PC-3 (cell line): ENCODE measurements around the gene LNX1. TPM values are rescaled to one million over a fixed set of nuclear protein-coding genes. Genes with fewer than 3 reads are reported as not detected.

Experiments used
- ATAC-seq: fragments of 200-7000 bp; cut with Tn5 transposase; 2 replicates; pipeline ENCODE4 v1.9.1; 2020; ENCODE audit warnings: mild to moderate bottlenecking, moderate library complexity
- BruUV-seq: library from RNA; stranded (reverse); fragments of 400-500 nt; replicated peaks from 2 replicates; lab custom pipeline; 2021; lab: Mats Ljungman, UMichigan
- CTCF ChIA-PET: fragments of 300-600 bp; sonication (Branson Sonifier 250); formaldehyde crosslinking; loops from one replicate; lab custom pipeline; 2022; ENCODE audit warnings: antibody characterized with exemption; lab: Charles Lee
- POLR2A ChIA-PET: fragments of 300-600 bp; sonication (Branson Sonifier 250); formaldehyde crosslinking; loops from one replicate; lab custom pipeline; 2022; ENCODE audit warnings: antibody characterized with exemption; ENCODE audit not compliant: unreplicated experiment; lab: Charles Lee
- DNase-seq: peaks from one replicate; pipeline ENCODE4 v3.0.0-alpha.2; 2015
- H2AFZ ChIP-seq: fragments of 300-600 bp; sonication (generic); 2 replicates; pipeline ENCODE4 v1.6.0; 2016; ENCODE audit warnings: antibody characterized with exemption, low read length
- H3F3A ChIP-seq: fragments of 300-600 bp; sonication (generic); one replicate; pipeline ENCODE4 v1.6.0; 2017; ENCODE audit warnings: antibody characterized with exemption, low read length, control low read depth, mild to moderate bottlenecking; ENCODE audit not compliant: unreplicated experiment
- H3K27ac ChIP-seq: fragments of 300-600 bp; sonication (generic); 2 replicates; pipeline ENCODE4 v1.5.1; 2016; ENCODE audit warnings: mild to moderate bottlenecking, low read length
- H3K27me3 ChIP-seq: fragments of 300-600 bp; sonication (generic); 2 replicates; pipeline ENCODE4 v1.6.1; 2016; ENCODE audit warnings: low read length, mixed read lengths
- H3K36me3 ChIP-seq: fragments of 300-600 bp; sonication (generic); 2 replicates; pipeline ENCODE4 v1.6.1; 2016; ENCODE audit warnings: low read depth, mixed run types, low read length, mixed read lengths
- H3K4me1 ChIP-seq: fragments of 300-600 bp; sonication (generic); 2 replicates; pipeline ENCODE4 v1.5.1; 2016; ENCODE audit warnings: low read length; ENCODE audit not compliant: insufficient read depth
- H3K4me2 ChIP-seq: fragments of 300-600 bp; sonication (generic); 2 replicates; pipeline ENCODE4 v1.6.0; 2016; ENCODE audit warnings: low read length
- H3K4me3 ChIP-seq: fragments of 300-600 bp; sonication (generic); 2 replicates; pipeline ENCODE4 v1.5.1; 2016; ENCODE audit warnings: mild to moderate bottlenecking, low read length, mixed read lengths
- H3K79me2 ChIP-seq: fragments of 300-600 bp; sonication (generic); 2 replicates; pipeline ENCODE4 v1.6.1; 2017; ENCODE audit warnings: low read length, mixed read lengths
- H3K9ac ChIP-seq: fragments of 300-600 bp; sonication (generic); 2 replicates; pipeline ENCODE4 v1.6.0; 2016; ENCODE audit warnings: mild to moderate bottlenecking, low read length
- H3K9me2 ChIP-seq: fragments of 300-600 bp; sonication (generic); replicated peaks from 2 replicates; pipeline ENCODE4 v1.6.1; 2016; ENCODE audit warnings: mixed run types, low read length, mixed read lengths
- H3K9me3 ChIP-seq: fragments of 300-600 bp; sonication (generic); 2 replicates; pipeline ENCODE4 v1.6.1; 2016; ENCODE audit warnings: low read length, mixed read lengths
- H4K20me1 ChIP-seq: fragments of 300-600 bp; sonication (generic); 2 replicates; pipeline ENCODE4 v1.6.1; 2016; ENCODE audit warnings: low read length, mixed read lengths
- EZH2 ChIP-seq: fragments of 300-600 bp; sonication (generic); IDR thresholded peaks from one replicate; pipeline ENCODE4 v1.6.1; 2017; ENCODE audit warnings: antibody characterized with exemption, mild to moderate bottlenecking, low read length; ENCODE audit not compliant: unreplicated experiment
- EZH2phosphoT487 ChIP-seq: fragments of 300-600 bp; sonication (generic); IDR thresholded peaks from 2 replicates; pipeline ENCODE4 v1.6.1; 2018; ENCODE audit warnings: mild to moderate bottlenecking, antibody characterized with exemption, low read length, borderline replicate concordance
- intact Hi-C: fragments of 100-400 bp; cut with micrococcal nuclease; formaldehyde crosslinking; loops from 2 replicates; pipeline ENCODE4 v1.9.0; 2023
- total RNA-seq: library from RNA; depleted of rRNA; stranded (reverse); fragments of >200 nt; gene quantifications from 2 replicates; pipeline ENCODE4 v1.2.3, GENCODE V29; 2014
- TF ChIP-seq, protein P1 (sequence below): fragments of 300-600 bp; sonication (generic); conservative IDR thresholded peaks from 2 replicates; pipeline ENCODE4 v1.5.1; 2017; ENCODE audit warnings: antibody characterized with exemption, low read depth, mild to moderate bottlenecking, low read length

LNX1 gene
- total RNA-seq, 1 experiment from 2014 or later, result 2.8 TPM

DNA sequence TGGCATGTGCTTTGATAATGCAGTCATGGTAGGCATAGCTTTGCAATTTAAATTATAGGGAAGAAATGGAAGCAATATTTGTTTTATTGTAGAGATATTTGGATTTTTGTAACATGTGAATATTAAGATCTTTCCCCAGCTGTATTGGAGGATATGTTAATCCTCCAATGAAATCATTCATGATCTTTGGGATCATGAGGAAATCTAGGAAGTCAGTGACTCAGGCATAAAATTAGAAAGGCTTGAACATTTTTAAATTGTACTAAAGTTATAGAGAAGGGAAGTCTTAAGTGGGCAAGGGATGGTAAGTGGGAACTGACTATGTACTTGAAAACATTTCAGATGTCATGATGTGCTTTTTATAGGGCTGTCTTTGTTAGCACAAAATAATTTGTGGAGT is 167.0 kb downstream of the LNX1 start:
- intact Hi-C loops, result no loop called here
- ChIA-PET CTCF (no interaction called here), POLR2A (no interaction called here)
- Histone ChIP-seq H3F3A (no peaks in the 10 kb centered on the region), H3K9me3 (no peaks in the 10 kb centered on the region), H3K4me3 (no peak overlapping the region), H3K27ac (no peak overlapping the region), H4K20me1 (no peaks in the 10 kb centered on the region), H3K36me3 (peaks cover 27% of the 10 kb centered on the region), H3K79me2 (no peaks in the 10 kb centered on the region), H3K4me1 (no peaks in the 10 kb centered on the region), H3K9me2 (no peaks in the 10 kb centered on the region), H2AFZ (no peak overlapping the region), H3K4me2 (no peak overlapping the region), H3K9ac (no peak overlapping the region), H3K27me3 (no peaks in the 10 kb centered on the region)
- TF ChIP-seq EZH2, result no peak
- TF ChIP-seq EZH2phosphoT487, result no peak
- TF ChIP-seq, protein P1, sequence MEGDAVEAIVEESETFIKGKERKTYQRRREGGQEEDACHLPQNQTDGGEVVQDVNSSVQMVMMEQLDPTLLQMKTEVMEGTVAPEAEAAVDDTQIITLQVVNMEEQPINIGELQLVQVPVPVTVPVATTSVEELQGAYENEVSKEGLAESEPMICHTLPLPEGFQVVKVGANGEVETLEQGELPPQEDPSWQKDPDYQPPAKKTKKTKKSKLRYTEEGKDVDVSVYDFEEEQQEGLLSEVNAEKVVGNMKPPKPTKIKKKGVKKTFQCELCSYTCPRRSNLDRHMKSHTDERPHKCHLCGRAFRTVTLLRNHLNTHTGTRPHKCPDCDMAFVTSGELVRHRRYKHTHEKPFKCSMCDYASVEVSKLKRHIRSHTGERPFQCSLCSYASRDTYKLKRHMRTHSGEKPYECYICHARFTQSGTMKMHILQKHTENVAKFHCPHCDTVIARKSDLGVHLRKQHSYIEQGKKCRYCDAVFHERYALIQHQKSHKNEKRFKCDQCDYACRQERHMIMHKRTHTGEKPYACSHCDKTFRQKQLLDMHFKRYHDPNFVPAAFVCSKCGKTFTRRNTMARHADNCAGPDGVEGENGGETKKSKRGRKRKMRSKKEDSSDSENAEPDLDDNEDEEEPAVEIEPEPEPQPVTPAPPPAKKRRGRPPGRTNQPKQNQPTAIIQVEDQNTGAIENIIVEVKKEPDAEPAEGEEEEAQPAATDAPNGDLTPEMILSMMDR, result no peak
- no peak for DNase-seq
- ATAC-seq, result no peak
- no TSS peak for BruUV-seq

DNA sequence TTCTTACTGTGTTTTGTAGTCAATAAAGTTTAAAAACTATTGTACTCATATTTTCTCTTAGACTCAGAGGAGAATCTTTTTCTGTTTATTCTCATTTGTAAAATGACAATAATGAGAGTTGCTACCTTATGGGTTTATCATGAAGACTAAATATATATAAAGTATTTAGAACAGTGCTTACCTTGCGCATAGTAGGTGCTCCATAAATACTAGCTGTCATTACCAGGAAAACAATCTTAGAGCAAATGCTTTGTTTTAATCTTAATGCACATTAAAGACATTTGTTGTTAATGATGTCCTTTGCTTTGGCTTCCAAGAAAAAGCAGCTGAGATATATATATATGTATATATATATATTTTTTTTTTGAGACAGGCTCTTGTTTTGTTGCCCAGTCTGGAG is 168.9 kb downstream of the LNX1 start:
- H2AFZ ChIP-seq, result no peak overlapping the region
- ATAC-seq (no peak), DNase-seq (no peak)
- no peaks in the 10 kb centered on the region for H3K27me3 ChIP-seq
- H3K9me2 ChIP-seq, result no peaks in the 10 kb centered on the region
- no peak for TF ChIP-seq EZH2phosphoT487
- H3K4me1 ChIP-seq, result no peaks in the 10 kb centered on the region
- no peaks in the 10 kb centered on the region for H3F3A ChIP-seq
- no TSS peak for BruUV-seq
- ChIA-PET POLR2A (no interaction called here), CTCF (no interaction called here)
- H3K9me3 ChIP-seq, result no peaks in the 10 kb centered on the region
- no peaks in the 10 kb centered on the region for H4K20me1 ChIP-seq
- H3K9ac ChIP-seq, result no peak overlapping the region
- H3K36me3 ChIP-seq, result peaks cover 12% of the 10 kb centered on the region; the same call in 1 of the 2 replicates
- intact Hi-C loops, result no loop called here
- H3K27ac ChIP-seq, result no peak overlapping the region
- no peaks in the 10 kb centered on the region for H3K79me2 ChIP-seq
- no peak overlapping the region for H3K4me3 ChIP-seq
- H3K4me2 ChIP-seq, result no peak overlapping the region

DNA sequence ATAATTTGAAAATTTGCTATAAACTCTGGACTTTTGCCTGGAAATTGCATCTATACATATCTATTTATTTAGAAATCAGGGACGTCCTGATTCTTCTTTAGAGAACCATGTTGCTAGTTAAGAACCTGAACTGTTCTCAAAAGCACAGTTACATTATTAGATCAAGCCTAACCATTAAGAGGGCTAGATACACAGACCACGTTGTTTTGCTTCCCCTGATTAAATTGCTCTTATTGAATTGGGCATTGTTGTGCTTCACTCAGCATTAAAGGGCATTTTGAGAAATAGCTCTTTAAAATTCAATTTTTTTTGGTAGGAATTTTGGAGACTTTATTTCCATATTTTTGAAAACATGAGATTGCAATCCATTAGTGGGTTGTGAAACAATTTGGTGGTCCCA is 169.5 kb downstream of the LNX1 start:
- ChIA-PET CTCF (no interaction called here), POLR2A (no interaction called here)
- no peaks in the 10 kb centered on the region for H3K4me1 ChIP-seq
- no peak for ATAC-seq
- intact Hi-C loops, result no loop called here
- H3K79me2 ChIP-seq, result no peaks in the 10 kb centered on the region
- BruUV-seq, result no TSS peak
- no peak overlapping the region for H3K9ac ChIP-seq
- no peak overlapping the region for H3K27ac ChIP-seq
- DNase-seq, result no peak
- H3K9me3 ChIP-seq, result no peaks in the 10 kb centered on the region
- no peaks in the 10 kb centered on the region for H3K27me3 ChIP-seq
- no peak overlapping the region for H2AFZ ChIP-seq
- no peaks in the 10 kb centered on the region for H3K9me2 ChIP-seq
- peaks cover 6% of the 10 kb centered on the region; the same call in 1 of the 2 replicates for H3K36me3 ChIP-seq
- no peak overlapping the region for H3K4me3 ChIP-seq
- no peaks in the 10 kb centered on the region for H3F3A ChIP-seq
- H3K4me2 ChIP-seq, result no peak overlapping the region
- H4K20me1 ChIP-seq, result no peaks in the 10 kb centered on the region
- TF ChIP-seq, protein P1, result no peak
- no peak for TF ChIP-seq EZH2
- TF ChIP-seq EZH2phosphoT487, result no peak
